ENCODE measurements around the gene SLC35B4. TPM values are rescaled to one million over a fixed set of nuclear protein-coding genes. Genes with fewer than 3 reads are reported as not detected.
"Not testable (repeated sequence)": the region's sequence is repeated elsewhere in the genome, so short reads cannot be mapped to it uniquely, and the experiment has no call there.

SLC35B4 gene
- total RNA-seq, 1 donor from 2014 or later, result 5.8 TPM

GRCh38 chr7:134301592-134301991 is 15.1 kb downstream of the SLC35B4 start:
- DNase-seq (no peak), ATAC-seq (ENCODE audit: poor library complexity) (no peak)
- intact Hi-C loops (cut with DNase I), result no loop called here

GRCh38 chr7:134300988-134301387 is 15.7 kb downstream of the SLC35B4 start:
- DNase-seq (no peak), ATAC-seq (ENCODE audit: poor library complexity) (no peak)
- intact Hi-C loops (cut with DNase I), result no loop called here

- DNase-seq (no peak), ATAC-seq (ENCODE audit: poor library complexity) (no peak)
- intact Hi-C loops (cut with DNase I), result no loop called here
These were observed 17.6 kb downstream of the SLC35B4 start for GRCh38 chr7:134298902-134299683.

- DNase-seq (no peak), ATAC-seq (ENCODE audit: poor library complexity) (no peak)
- intact Hi-C loops (cut with DNase I), result no loop called here
These were observed 19.2 kb downstream of the SLC35B4 start for GRCh38 chr7:134297489-134297888.

- DNase-seq; ATAC-seq (ENCODE audit: poor library complexity); intact Hi-C loops (cut with DNase I): not testable (repeated sequence)
These were observed 20.7 kb downstream of the SLC35B4 start for GRCh38 chr7:134295982-134296381.

GRCh38 chr7:134293002-134293740 is 23.6 kb downstream of the SLC35B4 start:
- intact Hi-C loops (cut with DNase I), result no loop called here
- peak; percentile 63 for ATAC-seq (ENCODE audit: poor library complexity)
- no peak for DNase-seq

- DNase-seq, result no peak
- ATAC-seq (ENCODE audit: poor library complexity), result no peak
- intact Hi-C loops (cut with DNase I), result no loop called here
These were observed 26.4 kb downstream of the SLC35B4 start for GRCh38 chr7:134290286-134290685.

GRCh38 chr7:134289841-134290240 is 26.9 kb downstream of the SLC35B4 start:
- DNase-seq, result no peak
- ATAC-seq (ENCODE audit: poor library complexity), result no peak
- intact Hi-C loops (cut with DNase I), result no loop called here

- no peak for ATAC-seq (ENCODE audit: poor library complexity)
- intact Hi-C loops (cut with DNase I), result no loop called here
- no peak for DNase-seq
These were observed 27.3 kb downstream of the SLC35B4 start for GRCh38 chr7:134289423-134289822.

- ATAC-seq (ENCODE audit: poor library complexity) (no peak), DNase-seq (no peak)
- intact Hi-C loops (cut with DNase I), result no loop called here
These were observed 28.6 kb downstream of the SLC35B4 start for GRCh38 chr7:134287916-134288659.

- no peak for DNase-seq
- intact Hi-C loops (cut with DNase I), result no loop called here
- no peak for ATAC-seq (ENCODE audit: poor library complexity)
These were observed 31.8 kb downstream of the SLC35B4 start for GRCh38 chr7:134284952-134285351.

GRCh38 chr7:134284011-134284410 is 32.7 kb downstream of the SLC35B4 start:
- ATAC-seq (ENCODE audit: poor library complexity) (no peak), DNase-seq (no peak)

GRCh38 chr7:134280508-134280907 is 36.2 kb downstream of the SLC35B4 start:
- intact Hi-C loops (cut with DNase I), result no loop called here
- ATAC-seq (ENCODE audit: poor library complexity), result no peak
- no peak for DNase-seq

More at GRCh38 chr7:134284011-134284410, 32.7 kb downstream of the SLC35B4 start:
- intact Hi-C loops (cut with DNase I), result no loop called here

GRCh38 chr7:134279898-134280297 is 36.8 kb downstream of the SLC35B4 start:
- intact Hi-C loops (cut with DNase I), result no loop called here
- DNase-seq (no peak), ATAC-seq (ENCODE audit: poor library complexity) (no peak)

GRCh38 chr7:134279336-134279735 is 37.4 kb downstream of the SLC35B4 start:
- ATAC-seq (ENCODE audit: poor library complexity), result no peak

GRCh38 chr7:134278502-134279153 is 38.1 kb downstream of the SLC35B4 start:
- intact Hi-C loops (cut with DNase I), result no loop called here
- DNase-seq (no peak), ATAC-seq (ENCODE audit: poor library complexity) (no peak)

More at GRCh38 chr7:134279336-134279735, 37.4 kb downstream of the SLC35B4 start:
- intact Hi-C loops (cut with DNase I), result no loop called here
- DNase-seq, result no peak

- intact Hi-C loops (cut with DNase I), result no loop called here
- DNase-seq, result no peak
- ATAC-seq (ENCODE audit: poor library complexity), result no peak
These were observed 39.8 kb downstream of the SLC35B4 start for GRCh38 chr7:134276951-134277350.

- intact Hi-C loops (cut with DNase I), result no loop called here
- DNase-seq (no peak), ATAC-seq (ENCODE audit: poor library complexity) (no peak)
These were observed 54.4 kb downstream of the SLC35B4 start for GRCh38 chr7:134262322-134262721.

GRCh38 chr7:134255814-134256213 is 60.9 kb downstream of the SLC35B4 start:
- intact Hi-C loops (cut with DNase I), result no loop called here
- no peak for DNase-seq
- no peak for ATAC-seq (ENCODE audit: poor library complexity)

All from Right ventricle myocardium superior (tissue), 1 donor.